Neural progenitor cell (in vitro differentiated cells): ENCODE results near the gene IL18R1. TPM values are rescaled to one million over a fixed set of nuclear protein-coding genes. Genes with fewer than 3 reads are reported as not detected.
A peak's percentile ranks its signal among the peaks of the same experiment; 100 is the strongest.

Experiments
- DNase-seq: peaks from one replicate; pipeline ENCODE4 v3.0.0-alpha.2; 2016; ENCODE audit warnings: low spot score
- H2AFZ ChIP-seq: fragments of 200-600 bp; sonication (generic); replicated peaks from 2 replicates; pipeline ENCODE4 v1.6.1; 2016; ENCODE audit warnings: antibody characterized with exemption
- H3F3A ChIP-seq: fragments of 200-600 bp; sonication (generic); 2 replicates; pipeline ENCODE4 v1.6.1; 2016; ENCODE audit warnings: antibody characterized with exemption, low read depth
- H3K27ac ChIP-seq: fragments of 200-600 bp; sonication (generic); 2 replicates; pipeline ENCODE4 v1.5.1; 2016; ENCODE audit warnings: mild to moderate bottlenecking
- H3K27me3 ChIP-seq: fragments of 200-600 bp; sonication (generic); 2 replicates; pipeline ENCODE4 v1.6.1; 2016; ENCODE audit warnings: mild to moderate bottlenecking, moderate library complexity
- H3K36me3 ChIP-seq: fragments of 200-600 bp; sonication (generic); 2 replicates; pipeline ENCODE4 v1.5.1; 2016
- H3K4me1 ChIP-seq: fragments of 200-600 bp; sonication (generic); 2 replicates; pipeline ENCODE4 v1.6.1; 2016; ENCODE audit warnings: mixed run types
- H3K4me2 ChIP-seq: fragments of 200-600 bp; sonication (generic); 2 replicates; pipeline ENCODE4 v1.6.1; 2016
- H3K4me3 ChIP-seq: fragments of 200-600 bp; sonication (generic); 2 replicates; pipeline ENCODE4 v1.5.1; 2016
- H3K79me2 ChIP-seq: fragments of 200-600 bp; sonication (generic); 2 replicates; pipeline ENCODE4 v1.6.1; 2016; ENCODE audit warnings: low read depth
- H3K9ac ChIP-seq: fragments of 200-600 bp; sonication (generic); 2 replicates; pipeline ENCODE4 v1.6.1; 2016
- H3K9me3 ChIP-seq: fragments of 200-600 bp; sonication (generic); 2 replicates; pipeline ENCODE4 v1.5.1; 2016; ENCODE audit warnings: low read depth
- H4K20me1 ChIP-seq: fragments of 200-600 bp; sonication (generic); 2 replicates; pipeline ENCODE4 v1.6.1; 2016; ENCODE audit warnings: low read depth
- H3K27ac Mint-ChIP-seq: 3 replicates; pipeline ENCODE4 v1.8.0; 2021; ENCODE audit warnings: mixed read lengths
- H3K27me3 Mint-ChIP-seq: 2 replicates; pipeline ENCODE4 v1.8.0; 2022; ENCODE audit warnings: low read depth, mild to moderate bottlenecking, inconsistent platforms, moderate library complexity, mixed read lengths; ENCODE audit not compliant: insufficient read depth
- H3K36me3 Mint-ChIP-seq: 3 replicates; pipeline ENCODE4 v1.8.0; 2021; ENCODE audit warnings: mixed read lengths
- H3K4me1 Mint-ChIP-seq: 3 replicates; pipeline ENCODE4 v1.8.0; 2021; ENCODE audit warnings: mixed read lengths
- H3K4me3 Mint-ChIP-seq: 3 replicates; pipeline ENCODE4 v1.8.0; 2021; ENCODE audit warnings: mild to moderate bottlenecking, moderate library complexity, mixed read lengths
- H3K9me3 Mint-ChIP-seq: 3 replicates; pipeline ENCODE4 v1.8.0; 2020; ENCODE audit warnings: mixed read lengths
- CTCF ChIP-seq: fragments of 200-600 bp; sonication (generic); IDR thresholded peaks from 2 replicates; pipeline ENCODE4 v1.5.1; 2017; ENCODE audit warnings: antibody characterized with exemption, mild to moderate bottlenecking
- EZH2 ChIP-seq: fragments of 200-600 bp; sonication (generic); IDR thresholded peaks from 2 replicates; pipeline ENCODE4 v1.6.1; 2017; ENCODE audit warnings: antibody characterized with exemption, mild to moderate bottlenecking, moderate library complexity
- EZH2phosphoT487 ChIP-seq: fragments of 200-600 bp; sonication (generic); IDR thresholded peaks from 2 replicates; pipeline ENCODE4 v1.6.1; 2017; ENCODE audit warnings: antibody characterized with exemption
- total RNA-seq: library from RNA; depleted of rRNA; stranded (reverse); fragments of >200 nt; gene quantifications from 2 replicates; pipeline ENCODE4 v1.2.3, GENCODE V29; 2015; ENCODE audit warnings: low replicate concordance

IL18R1 gene
- total RNA-seq, 1 donor from 2014 or later = 0.07 TPM

- Histone ChIP-seq H2AFZ (peak overlapping the region; percentile 98), H3K4me1 (no peaks in the 10 kb centered on the region), H3K4me2 (peak overlapping the region; percentile 99), H3F3A (peaks cover 16% of the 10 kb centered on the region), H4K20me1 (no peaks in the 10 kb centered on the region), H3K36me3 (no peaks in the 10 kb centered on the region), H3K9me3 (no peaks in the 10 kb centered on the region), H3K27me3 (peaks cover 57% of the 10 kb centered on the region), H3K4me3 (peak overlapping the region; percentile 81), H3K79me2 (no peaks in the 10 kb centered on the region), H3K9ac (no peak overlapping the region), H3K27ac (no peak overlapping the region)
- Mint-ChIP-seq H3K27me3 (peaks cover 9% of the 10 kb centered on the region), H3K4me3 (peak overlapping the region; percentile 86), H3K27ac (no peak overlapping the region), H3K36me3 (no peaks in the 10 kb centered on the region), H3K9me3 (no peaks in the 10 kb centered on the region), H3K4me1 (peaks cover 2% of the 10 kb centered on the region)
- no peak for DNase-seq
- peak; percentile 37 for TF ChIP-seq EZH2
- peak; percentile 2 for TF ChIP-seq EZH2phosphoT487
- TF ChIP-seq CTCF = no peak
These were observed 751 bp downstream of the IL18R1 start for GRCh38 chr2:102356381-102356712.

- no peaks in the 10 kb centered on the region for H3K79me2 ChIP-seq
- H3K4me1 ChIP-seq = no peaks in the 10 kb centered on the region
- Mint-ChIP-seq H3K9me3 (no peaks in the 10 kb centered on the region), H3K27me3 (peaks cover 9% of the 10 kb centered on the region), H3K4me3 (peak overlapping the region; percentile 86), H3K4me1 (peaks cover 2% of the 10 kb centered on the region), H3K27ac (no peak overlapping the region), H3K36me3 (no peaks in the 10 kb centered on the region)
- TF ChIP-seq EZH2 = no peak
- no peak for TF ChIP-seq CTCF
- no peak for TF ChIP-seq EZH2phosphoT487
- H2AFZ ChIP-seq = no peak overlapping the region
- no peak overlapping the region for H3K9ac ChIP-seq
- no peaks in the 10 kb centered on the region for H3K9me3 ChIP-seq
- H3K4me3 ChIP-seq = no peak overlapping the region
- no peak overlapping the region for H3K4me2 ChIP-seq
- DNase-seq = no peak
- no peaks in the 10 kb centered on the region for H3K36me3 ChIP-seq
- H3F3A ChIP-seq = peaks cover 16% of the 10 kb centered on the region
- H3K27ac ChIP-seq = no peak overlapping the region
- no peaks in the 10 kb centered on the region for H4K20me1 ChIP-seq
- H3K27me3 ChIP-seq = peaks cover 57% of the 10 kb centered on the region
These were observed 1.1 kb downstream of the IL18R1 start for GRCh38 chr2:102356741-102357140.

GRCh38 chr2:102357937-102358336 lies 2.3 kb downstream of the IL18R1 start:
- Mint-ChIP-seq H3K27me3 (peaks cover 9% of the 10 kb centered on the region), H3K9me3 (no peaks in the 10 kb centered on the region), H3K36me3 (no peaks in the 10 kb centered on the region), H3K27ac (no peak overlapping the region), H3K4me1 (peaks cover 2% of the 10 kb centered on the region), H3K4me3 (no peak overlapping the region)
- Histone ChIP-seq H3K9me3 (no peaks in the 10 kb centered on the region), H3K36me3 (no peaks in the 10 kb centered on the region), H3K4me3 (no peak overlapping the region), H3K79me2 (no peaks in the 10 kb centered on the region), H3F3A (peaks cover 12% of the 10 kb centered on the region), H3K27ac (no peak overlapping the region), H3K27me3 (peaks cover 57% of the 10 kb centered on the region), H3K4me2 (no peak overlapping the region), H2AFZ (no peak overlapping the region), H3K4me1 (no peaks in the 10 kb centered on the region), H3K9ac (no peak overlapping the region), H4K20me1 (no peaks in the 10 kb centered on the region)
- DNase-seq = no peak
- no peak for TF ChIP-seq EZH2phosphoT487

GRCh38 chr2:102358496-102358895 lies 2.9 kb downstream of the IL18R1 start:
- peaks cover 2% of the 10 kb centered on the region for H3K4me1 Mint-ChIP-seq
- H3K27ac Mint-ChIP-seq = no peak overlapping the region
- H3K9me3 Mint-ChIP-seq = no peaks in the 10 kb centered on the region
- H3K4me1 ChIP-seq = no peaks in the 10 kb centered on the region
- peaks cover 7% of the 10 kb centered on the region for H3F3A ChIP-seq
- no peak for DNase-seq
- no peak overlapping the region for H3K27ac ChIP-seq
- H3K9me3 ChIP-seq = no peaks in the 10 kb centered on the region
- peaks cover 9% of the 10 kb centered on the region for H3K27me3 Mint-ChIP-seq
- no peaks in the 10 kb centered on the region for H3K36me3 Mint-ChIP-seq
- no peak overlapping the region for H2AFZ ChIP-seq
- H3K79me2 ChIP-seq = no peaks in the 10 kb centered on the region
- TF ChIP-seq CTCF (no peak), EZH2phosphoT487 (no peak), EZH2 (no peak)
- H3K4me3 ChIP-seq = no peak overlapping the region
- H3K4me3 Mint-ChIP-seq = no peak overlapping the region
- no peaks in the 10 kb centered on the region for H3K36me3 ChIP-seq
- H3K4me2 ChIP-seq = no peak overlapping the region
- H3K27me3 ChIP-seq = peaks cover 52% of the 10 kb centered on the region
- H3K9ac ChIP-seq = no peak overlapping the region
- H4K20me1 ChIP-seq = no peaks in the 10 kb centered on the region
